GM19239 (cell line): ENCODE data around the gene MIB2.

ENCODE experiments used
- DNase-seq: peaks from one replicate; pipeline ENCODE4 v3.0.0; 2011; ENCODE audit warnings: low spot score; ENCODE audit not compliant: insufficient read length
- FAIRE-seq: peaks from 2 replicates; lab custom pipeline; 2011; peaks lifted over from hg19 to GRCh38; lab: Jason Lieb, UNC

MIB2 gene

DNA sequence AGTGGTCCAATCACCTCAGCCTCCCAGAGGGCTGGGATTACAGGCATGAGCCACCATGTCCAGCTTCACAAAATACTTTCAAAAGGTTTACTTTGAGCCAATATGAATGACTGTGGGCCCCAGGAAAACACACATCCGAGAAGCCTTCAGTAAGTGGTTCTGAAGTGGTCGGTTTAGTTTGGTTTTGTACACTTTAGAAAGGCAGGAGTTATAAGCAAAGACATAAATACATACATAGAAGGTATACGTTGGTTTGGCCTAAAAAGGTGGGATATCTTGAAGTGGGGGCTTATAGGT, 3.2 kb upstream of the MIB2 start:
- no peak for FAIRE-seq
- no peak for DNase-seq

DNA sequence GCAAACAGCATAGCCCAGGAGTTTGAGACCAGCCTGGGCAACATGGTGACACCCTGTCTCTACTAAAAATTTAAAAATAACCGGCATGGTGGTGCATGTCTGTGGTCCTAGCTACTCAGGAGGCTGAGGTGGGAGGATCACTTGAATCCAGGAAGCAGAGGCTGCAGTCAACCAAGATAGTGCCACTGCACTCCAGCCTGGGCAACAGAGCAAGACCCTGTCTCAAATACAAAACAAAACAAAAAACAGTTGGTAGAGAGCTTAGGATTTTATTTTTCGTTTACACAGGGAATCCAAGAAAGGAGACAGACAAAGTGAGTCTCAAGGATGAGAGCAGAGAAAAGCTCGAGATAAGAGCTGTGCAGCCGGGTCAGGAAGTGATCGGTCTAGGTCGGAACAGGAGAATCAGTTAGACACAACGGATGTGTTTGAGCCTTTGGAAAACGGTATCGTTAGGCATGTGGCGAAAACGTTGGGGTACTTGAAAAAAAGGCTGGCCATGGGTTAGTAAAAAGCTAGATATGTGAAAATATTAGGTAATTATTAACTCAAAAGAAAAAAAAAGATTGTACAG, 1.7 kb upstream of the MIB2 start:
- FAIRE-seq: no peak
- DNase-seq: no peak

DNA sequence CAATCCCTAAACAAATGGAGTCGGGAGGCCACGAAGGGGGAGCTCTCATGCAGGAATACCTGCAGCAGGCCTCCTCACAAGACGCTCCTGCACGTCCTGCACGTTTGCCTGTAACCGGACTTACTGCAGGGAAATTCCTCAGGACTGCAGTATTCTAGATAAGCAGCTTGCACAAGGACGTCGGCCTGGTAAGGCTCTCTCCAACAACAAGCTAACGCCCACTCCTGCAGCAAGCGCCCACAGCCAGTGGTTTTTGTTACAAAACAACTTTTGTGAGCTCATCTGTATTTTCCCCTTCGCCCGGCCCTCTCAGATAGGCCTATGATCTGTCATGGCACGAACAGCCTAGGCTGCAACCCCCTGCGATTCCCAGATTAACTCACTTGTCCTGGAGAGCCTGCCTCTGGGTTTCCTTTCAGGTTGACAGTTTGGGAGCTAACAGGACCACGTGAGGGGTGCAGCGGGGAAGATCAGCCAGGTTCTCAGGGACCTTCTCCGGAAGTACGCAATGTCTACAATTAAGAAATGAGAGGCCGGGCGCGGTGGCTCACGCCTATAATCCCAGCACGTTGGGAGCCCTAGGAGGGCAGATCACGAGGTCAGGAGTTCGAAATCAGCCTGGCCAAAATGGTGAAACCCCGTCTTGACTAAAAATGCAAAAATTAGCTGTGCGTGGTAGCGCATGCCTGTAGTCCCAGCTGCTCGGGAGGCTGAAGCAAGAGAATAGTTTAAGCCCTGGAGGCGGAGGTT, 921 bp upstream of the MIB2 start:
- DNase-seq (no peak), FAIRE-seq (no peak)

DNA sequence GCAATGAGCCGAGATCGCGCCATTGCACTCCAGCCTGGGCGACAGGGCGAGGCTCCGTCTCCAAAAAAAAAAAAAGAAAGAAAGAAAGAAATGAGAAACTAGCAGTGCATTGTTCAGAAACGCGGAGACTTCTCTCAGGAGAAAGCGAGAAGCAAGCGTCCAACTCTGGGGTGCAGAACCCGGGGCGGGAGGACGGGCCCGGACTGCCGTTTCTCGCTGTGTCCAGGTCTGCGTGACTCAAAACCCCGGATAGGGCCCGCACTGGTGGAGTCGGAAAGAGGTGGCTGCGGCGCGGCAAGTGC, 395 bp upstream of the MIB2 start:
- no peak for DNase-seq
- no peak for FAIRE-seq

DNA sequence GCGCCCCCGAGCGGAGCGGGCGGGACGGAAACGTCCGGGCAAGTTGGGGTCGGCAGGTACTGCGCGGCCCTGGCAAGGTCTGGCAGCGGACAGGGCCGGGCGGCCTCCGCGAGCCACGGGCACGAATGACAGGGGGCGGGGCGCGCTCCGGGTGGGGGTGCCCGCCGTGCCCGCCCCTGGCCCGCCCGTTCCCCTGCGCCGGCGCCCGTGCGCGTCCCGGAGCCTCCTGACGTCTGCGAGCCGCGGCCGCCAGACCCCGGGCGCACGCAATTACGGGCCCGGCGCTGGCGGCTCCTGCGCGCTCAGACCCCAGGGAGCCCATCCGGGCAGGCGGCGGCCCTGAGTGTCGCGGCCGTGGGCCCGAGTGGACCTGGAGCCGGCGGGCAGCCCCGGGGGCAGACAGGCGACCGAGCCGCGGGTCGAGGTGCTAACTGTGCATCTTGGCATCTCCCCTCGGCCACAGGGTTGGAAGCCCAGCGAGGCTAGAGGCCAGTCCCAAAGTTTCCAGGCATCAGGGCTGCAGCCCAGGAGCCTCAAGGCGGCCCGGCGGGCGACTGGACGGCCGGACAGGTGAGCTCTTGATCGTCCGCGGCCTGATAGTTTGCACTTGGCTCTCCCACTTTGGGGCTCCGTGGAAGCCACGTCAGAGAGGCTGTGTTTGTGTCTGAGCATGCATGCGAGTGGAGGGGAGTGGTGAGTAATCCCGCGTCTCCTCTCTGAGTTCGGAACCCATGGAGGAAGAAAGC, 918 bp downstream of the MIB2 start:
- DNase-seq (no peak), FAIRE-seq (no peak)

DNA sequence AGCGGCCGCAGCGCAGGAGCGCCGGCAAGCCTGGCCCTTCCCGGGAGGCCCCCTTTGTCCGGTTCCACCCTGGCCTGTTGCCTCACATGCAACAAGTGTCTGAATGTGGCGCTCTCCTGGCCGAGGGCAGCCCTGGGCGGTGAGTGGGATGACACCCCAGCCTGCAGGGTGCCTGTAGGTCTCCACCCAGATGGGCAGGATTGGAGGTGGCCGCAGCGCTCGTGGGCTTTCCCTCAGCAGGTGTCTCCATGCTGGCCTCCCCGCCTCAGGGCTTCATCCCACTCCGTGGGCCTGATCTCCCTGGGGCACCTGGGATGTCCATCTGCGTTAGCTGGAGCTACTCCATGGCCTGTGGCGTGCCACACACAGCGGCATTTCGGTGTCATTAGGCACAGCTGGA, 1.5 kb downstream of the MIB2 start:
- FAIRE-seq: no peak

DNA sequence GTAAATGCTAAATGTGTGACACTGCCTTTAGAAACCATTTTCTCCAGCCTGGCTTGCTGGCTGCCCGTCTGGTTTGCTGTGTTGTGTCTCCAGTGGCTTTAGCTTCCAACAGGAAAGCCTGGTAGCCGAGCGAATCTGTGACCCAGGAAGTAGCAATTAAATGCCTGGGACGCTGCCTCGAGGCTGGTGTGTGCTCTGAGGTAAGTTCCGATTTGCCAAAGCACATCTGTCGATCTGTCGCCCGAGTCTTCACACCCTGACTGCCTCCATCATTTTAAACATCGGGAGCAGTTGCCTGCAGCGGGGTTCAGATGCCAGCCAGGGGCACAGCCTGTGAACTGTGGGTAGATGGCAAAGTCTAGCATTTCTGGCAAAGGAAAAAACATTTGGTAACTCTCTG, 2.2 kb downstream of the MIB2 start:
- DNase-seq (no peak), FAIRE-seq (no peak)

More for the DNA sequence above, 1.5 kb downstream of the MIB2 start:
- no peak for DNase-seq

DNA sequence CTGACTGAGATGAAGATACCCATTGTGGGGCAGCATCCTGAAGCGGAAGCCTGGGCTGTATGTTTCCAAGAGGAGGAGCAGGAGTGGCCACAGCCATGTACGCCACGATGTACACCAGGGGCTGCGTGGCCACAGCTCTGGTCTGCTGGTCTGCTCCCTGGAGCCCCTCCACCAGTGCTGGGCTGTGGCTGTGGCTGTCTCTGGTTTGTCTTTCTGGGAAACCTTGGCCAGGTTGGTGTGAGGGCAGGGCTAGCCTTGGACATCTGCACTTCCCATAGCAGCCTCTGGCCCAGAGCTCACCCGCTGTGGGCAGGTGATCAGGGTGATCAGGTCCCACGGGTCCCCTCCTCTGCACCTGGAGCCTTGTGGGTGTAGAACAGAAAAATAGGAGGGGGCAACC, 2.6 kb downstream of the MIB2 start:
- FAIRE-seq (no peak), DNase-seq (no peak)

DNA sequence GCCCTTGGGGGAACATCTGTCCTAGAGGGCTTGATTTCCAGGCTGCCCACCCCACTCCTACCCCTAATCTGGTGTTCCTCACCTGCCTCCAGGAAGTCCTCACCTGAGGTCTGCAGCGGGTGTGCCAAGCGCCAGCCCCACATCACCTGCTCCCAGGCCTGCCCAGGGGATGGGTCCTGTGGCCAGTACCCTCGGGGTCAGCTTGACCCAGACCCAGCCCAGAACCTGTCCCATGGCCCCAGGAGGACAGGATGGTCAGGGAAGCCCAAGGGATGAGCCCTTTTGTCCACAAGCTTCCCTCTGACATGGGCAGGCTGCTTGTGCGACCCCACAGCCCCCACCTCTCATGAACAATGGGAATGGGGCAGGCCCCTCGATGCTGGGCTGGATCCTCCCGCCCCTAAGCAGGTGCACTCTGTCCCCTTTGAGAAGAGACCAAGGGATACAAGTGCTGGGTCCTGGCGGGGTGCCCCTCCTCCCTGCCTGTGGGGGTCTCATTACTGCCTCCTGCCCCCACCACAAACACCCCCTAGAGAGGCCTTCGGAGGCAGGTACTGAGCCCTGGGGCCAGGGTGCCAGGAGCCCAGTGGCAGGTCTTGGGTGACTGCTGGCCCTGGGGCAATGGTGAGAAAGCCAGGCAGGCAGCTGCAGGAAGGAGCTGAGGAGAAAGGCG, 3.2 kb downstream of the MIB2 start:
- DNase-seq: no peak
- FAIRE-seq: no peak

DNA sequence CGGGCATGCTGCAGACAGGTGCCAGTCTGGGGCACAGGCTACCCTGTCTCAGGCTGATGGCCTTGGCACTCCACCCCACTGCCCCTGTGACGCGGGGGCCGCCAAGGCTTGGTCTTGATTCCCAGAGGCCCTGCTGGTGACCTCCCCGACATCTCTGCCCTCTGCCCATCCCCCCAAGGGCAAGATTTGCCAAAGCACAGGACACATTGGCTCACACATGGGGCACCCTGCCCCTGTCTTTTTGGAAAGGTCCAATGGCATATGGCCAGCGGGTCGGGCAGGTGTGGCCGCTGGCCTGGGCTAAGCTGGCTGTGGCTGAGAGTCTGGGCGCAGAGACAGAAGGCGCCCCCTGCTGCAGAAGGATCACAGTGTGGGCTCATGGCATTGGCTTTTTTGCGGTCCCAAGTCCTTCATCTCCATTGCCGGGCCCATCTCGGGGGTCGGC, 4.6 kb downstream of the MIB2 start:
- FAIRE-seq: no peak
- DNase-seq: no peak

DNA sequence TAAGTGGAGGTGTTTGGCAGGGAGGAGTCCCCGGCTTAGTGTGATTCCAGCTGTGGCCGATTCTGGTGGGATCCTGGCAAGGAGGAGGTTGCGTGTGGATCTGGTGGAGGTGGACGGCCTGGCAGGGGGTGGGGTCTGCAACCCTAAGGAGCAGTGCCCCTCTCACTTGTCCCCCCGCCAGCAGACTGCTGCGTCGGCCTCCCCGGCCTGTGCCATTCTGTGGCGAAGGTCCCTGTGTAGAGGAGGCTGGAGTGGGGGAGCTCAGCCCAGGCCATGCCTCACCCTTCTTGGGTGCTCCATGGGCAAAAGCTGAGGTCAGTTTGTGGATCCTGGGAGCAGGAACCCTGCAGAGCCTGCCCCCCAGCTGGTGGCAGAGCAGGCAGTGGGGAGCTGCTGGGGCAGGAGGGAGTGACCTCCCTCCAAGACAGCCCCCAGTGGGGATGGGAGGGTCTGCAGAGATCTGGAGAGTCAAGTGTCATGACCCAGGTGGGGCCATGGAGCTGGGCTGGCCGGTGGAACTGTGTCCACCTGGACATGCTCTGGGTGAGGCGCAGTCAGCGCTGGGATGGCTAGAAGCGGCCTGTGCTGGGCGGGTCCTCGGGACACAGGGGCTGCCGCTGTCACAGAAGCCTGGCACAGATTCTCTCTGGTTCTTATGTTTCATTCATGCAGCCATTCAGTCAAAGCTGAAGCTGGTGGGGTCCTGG, 5.3 kb downstream of the MIB2 start:
- no peak for FAIRE-seq
- DNase-seq: no peak

DNA sequence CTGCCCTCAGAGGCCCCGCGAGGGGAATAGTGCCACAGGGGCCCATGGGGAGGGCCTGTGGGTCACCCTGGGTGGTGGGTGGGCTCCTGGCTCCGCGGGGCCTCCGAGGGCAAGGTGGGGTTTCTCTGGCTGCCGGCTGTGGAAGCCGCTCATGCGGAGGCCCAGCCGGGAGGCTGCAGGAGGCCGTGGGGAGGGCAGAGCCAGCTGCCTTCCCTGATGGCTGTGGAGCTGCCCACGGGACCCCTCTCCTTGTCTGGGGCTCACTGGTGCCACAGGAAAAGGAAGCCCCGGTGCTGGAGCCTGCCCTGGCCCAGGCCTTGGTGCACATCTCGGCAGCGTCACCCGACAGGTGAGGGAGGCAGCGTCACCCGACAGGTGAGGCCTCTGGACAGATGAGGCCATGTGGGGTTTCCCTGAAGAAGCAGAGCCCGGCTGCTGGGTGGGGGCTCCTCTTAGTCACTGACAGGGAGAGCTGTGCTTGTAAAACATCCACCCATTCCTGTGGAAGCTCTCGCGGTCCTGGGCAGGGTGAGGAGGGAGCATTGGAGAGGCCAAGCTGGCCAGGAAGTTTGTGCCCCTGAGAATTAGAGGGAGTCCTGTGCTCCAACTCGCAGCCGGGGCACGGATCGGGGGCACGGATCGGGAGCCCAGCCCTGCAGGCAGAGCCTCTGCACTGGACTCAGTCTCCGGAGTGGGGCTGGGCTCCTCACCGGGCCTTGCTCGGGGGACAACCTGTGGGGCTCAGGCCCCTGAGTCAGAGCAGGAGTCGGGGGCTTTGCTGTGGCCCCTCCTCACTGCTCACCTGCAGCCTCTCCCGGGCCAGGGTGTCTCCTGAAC, 6.1 kb downstream of the MIB2 start:
- no peak for DNase-seq
- FAIRE-seq: no peak

DNA sequence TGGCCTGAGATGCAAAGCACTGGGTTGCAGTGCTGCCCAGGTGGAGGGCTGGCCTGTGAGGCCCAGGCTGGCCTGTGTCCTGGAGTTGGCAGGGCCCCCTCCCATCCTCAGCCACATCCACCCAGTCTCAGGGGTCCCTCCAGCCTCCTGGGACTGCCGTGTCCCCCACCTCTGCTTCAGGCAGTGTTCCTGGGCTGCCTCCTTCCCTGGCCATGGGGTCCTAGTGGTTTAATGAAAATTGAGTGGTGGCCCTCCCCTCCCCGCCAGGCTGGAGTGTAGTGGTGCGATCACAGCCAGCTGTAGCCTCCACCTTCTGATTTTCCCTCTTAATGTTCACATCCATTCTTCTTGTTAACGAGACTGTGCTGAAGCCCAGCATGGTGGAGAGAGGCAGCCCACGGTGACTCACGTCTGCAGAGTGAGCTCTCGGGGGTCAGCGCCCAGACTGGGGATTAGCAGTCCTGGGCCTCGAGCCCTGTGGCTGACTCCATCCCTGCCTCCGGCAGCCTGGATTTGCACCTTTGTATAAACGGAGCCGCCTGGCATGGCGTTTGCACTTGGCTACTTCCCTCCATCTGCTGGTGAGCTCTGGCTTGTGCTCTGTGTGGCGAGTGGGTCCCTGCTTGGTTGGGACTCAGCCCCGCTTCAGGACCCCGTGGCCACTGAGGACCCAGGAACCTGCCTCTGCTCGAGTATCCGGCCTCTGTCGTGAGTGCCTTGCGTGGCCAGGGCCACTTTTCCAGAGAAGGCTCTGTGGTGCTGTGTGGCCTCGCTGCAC, 6.9 kb downstream of the MIB2 start:
- DNase-seq (no peak), FAIRE-seq (no peak)

DNA sequence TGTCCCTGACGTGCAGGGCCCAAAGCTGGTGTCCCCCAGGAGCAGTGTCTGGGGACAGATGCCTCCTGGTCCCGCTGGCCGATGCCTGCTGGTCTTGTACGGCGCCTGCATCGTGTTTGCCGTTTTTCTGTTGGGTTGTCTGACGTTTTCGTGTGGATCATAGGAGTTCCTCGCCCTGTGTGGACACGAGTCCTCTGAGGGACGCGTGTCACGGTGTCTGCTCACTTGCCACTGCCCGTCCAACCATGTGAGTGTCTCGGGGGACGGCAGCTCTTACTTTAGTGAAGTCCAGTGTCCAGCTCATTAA, 7.4 kb downstream of the MIB2 start:
- FAIRE-seq (no peak), DNase-seq (no peak)

DNA sequence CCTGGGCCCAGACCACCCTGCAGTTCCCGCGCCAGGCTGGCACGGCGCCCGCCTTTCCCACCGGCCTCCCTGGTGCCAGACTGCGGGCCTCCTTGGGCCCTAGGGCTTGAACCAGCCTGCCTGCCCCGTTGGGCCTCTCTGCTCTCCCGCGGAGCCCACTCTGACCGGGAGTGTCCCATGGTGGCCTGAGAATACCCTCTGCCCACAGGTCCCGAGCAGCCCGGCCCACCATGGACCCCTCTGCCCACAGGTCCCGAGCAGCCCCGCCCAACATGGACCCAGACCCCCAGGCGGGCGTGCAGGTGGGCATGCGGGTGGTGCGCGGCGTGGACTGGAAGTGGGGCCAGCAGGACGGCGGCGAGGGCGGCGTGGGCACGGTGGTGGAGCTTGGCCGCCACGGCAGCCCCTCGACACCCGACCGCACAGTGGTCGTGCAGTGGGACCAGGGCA, 7.9 kb downstream of the MIB2 start:
- FAIRE-seq: no peak
- DNase-seq: no peak

DNA sequence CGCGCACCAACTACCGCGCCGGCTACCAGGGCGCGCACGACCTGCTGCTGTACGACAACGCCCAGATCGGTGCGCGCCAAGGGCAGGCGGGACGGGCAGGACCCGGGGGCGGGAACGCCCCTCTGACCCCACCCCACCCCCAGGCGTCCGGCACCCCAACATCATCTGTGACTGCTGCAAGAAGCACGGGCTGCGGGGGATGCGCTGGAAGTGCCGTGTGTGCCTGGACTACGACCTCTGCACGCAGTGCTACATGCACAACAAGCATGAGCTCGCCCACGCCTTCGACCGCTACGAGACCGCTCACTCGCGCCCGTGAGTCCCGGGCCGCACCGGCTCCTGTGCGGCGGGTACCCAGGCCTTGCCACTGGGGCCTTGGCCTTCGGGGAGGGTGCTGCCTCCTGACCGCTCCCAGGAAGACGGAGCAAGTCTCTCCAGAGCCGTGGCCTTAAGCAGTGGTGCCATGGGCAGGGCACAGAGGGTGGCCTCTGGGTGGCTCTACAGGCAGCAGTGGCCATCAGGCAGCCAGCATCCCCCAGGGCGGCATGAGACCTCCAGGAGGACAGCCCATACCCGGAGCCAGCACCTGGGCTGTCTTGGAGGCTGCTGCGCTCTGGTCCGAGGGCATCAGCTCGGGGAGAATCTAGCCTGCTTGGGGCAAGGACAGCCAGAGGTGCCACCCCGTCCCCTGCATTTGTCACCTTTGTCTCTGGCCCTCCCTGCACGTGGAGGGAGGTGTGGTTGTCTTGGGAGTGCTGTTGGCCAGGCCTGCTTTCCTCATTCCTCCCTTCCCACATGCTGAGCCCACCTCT, 8.5 kb downstream of the MIB2 start:
- DNase-seq: no peak
- FAIRE-seq: no peak

DNA sequence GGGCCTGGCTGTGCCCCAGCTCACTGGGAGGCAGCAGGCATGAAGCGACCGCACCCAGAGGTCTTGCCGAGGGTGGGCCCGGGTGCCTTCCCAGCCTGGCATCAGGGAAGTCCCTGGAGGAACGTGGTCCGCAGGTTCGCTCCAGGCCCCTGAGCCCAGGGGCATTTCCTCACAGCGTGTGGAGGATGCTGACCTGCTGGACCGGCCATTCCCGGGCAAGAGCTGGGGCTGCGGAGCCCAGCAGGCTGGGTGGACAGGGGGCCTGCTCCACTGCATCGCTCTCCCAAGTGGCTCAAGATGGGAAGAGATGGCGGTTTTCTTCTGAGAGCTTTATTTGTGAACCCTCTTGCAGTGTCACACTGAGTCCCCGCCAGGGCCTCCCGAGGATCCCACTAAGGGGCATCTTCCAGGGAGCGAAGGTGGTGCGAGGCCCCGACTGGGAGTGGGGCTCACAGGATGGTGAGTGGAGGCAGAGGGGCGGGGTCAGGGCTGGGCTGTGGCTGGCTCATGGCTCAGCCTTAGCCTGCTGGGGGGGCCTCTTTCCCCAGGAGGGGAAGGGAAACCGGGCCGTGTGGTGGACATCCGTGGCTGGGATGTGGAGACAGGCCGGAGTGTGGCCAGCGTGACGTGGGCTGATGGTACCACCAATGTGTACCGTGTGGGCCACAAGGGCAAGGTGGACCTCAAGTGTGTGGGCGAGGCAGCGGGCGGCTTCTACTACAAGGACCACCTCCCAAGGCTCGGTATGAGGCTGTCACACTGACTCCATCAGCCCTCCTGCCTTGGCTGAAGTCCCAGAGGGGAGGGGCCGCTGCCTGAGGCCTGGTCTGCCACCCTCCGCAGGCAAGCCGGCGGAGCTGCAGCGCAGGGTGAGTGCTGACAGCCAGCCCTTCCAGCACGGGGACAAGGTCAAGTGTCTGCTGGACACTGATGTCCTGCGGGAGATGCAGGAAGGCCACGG, 9.4 kb downstream of the MIB2 start:
- DNase-seq (no peak), FAIRE-seq (no peak)
